GM10248 (cell line): ENCODE measurements around the gene TMEM170B.

Experiments used
- CTCF ChIA-PET: fragments of 300-600 bp; sonication (Branson Sonifier 250); formaldehyde crosslinking; extraction: SDS; loops from one replicate; lab custom pipeline; 2021; ENCODE audit warnings: antibody characterized with exemption; lab: Yijun Ruan, JAX
- POLR2A ChIA-PET: fragments of 350-650 bp; sonication (Branson Sonifier 250); formaldehyde crosslinking; extraction: SDS; loops from one replicate; lab custom pipeline; 2020; ENCODE audit warnings: antibody characterized with exemption; lab: Yijun Ruan, JAX
- DNase-seq: peaks from one replicate; pipeline ENCODE4 v3.0.0; 2012; ENCODE audit errors: extremely low spot score
- TF ChIP-seq, protein P1 (sequence below): IDR thresholded peaks from 2 replicates; pipeline ENCODE4 v1.5.1; 2012; ENCODE audit warnings: mild to moderate bottlenecking, low read depth; ENCODE audit errors: extremely low read depth, missing control alignments, control extremely low read depth

Gene TMEM170B

DNA sequence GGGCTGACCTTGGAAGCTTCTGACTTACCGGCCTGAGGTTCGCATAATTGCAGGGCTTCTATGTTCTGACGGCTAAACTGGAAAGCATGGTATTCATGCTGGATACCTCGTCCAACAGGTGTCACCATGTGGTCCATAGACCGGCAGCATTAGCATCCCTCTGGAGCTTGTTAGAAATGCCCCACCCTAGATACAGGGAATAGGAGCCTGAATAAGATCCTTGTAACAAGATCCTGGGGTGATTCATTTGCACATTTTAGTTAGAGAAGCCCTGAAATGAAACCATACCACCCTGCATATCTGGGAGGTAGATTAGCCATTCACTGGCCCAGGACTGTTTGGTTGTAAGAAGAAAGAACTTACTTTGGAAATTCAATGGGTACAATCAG lies 77.7 kb downstream of the TMEM170B start:
- ChIA-PET CTCF (interaction anchor here (0.9 to 1.7 kb wide), 5 partner anchors 10 to 1023 kb away, joined by 3 to 5 read pairs (median 4); partner anchors contain the start of gene EDN1), POLR2A (no interaction called here)
- DNase-seq, result no peak
- TF ChIP-seq, protein P1, sequence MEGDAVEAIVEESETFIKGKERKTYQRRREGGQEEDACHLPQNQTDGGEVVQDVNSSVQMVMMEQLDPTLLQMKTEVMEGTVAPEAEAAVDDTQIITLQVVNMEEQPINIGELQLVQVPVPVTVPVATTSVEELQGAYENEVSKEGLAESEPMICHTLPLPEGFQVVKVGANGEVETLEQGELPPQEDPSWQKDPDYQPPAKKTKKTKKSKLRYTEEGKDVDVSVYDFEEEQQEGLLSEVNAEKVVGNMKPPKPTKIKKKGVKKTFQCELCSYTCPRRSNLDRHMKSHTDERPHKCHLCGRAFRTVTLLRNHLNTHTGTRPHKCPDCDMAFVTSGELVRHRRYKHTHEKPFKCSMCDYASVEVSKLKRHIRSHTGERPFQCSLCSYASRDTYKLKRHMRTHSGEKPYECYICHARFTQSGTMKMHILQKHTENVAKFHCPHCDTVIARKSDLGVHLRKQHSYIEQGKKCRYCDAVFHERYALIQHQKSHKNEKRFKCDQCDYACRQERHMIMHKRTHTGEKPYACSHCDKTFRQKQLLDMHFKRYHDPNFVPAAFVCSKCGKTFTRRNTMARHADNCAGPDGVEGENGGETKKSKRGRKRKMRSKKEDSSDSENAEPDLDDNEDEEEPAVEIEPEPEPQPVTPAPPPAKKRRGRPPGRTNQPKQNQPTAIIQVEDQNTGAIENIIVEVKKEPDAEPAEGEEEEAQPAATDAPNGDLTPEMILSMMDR, result no peak

DNA sequence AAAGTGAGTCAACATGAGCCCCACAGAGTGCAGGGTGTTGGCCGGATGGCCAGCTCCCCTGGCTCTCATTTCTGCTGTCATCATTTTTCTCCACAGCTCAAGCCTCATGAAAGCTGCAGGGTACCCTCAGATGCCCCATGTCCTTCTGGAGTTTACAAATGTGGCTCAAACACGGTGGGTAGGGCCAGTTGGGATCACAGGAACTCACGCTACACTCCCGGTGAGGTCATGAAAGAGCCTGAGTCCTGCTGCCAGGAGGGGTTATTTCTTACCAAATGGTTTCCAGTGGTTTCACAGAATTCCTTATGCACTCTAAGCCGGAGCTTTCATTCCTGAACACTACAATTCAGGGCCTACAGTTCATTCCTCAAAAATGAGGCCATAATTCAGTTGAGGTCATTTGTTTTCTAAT lies 78.7 kb downstream of the TMEM170B start:
- POLR2A ChIA-PET, result no interaction called here
- CTCF ChIA-PET, result interaction anchor here (0.9 to 1.7 kb wide), 5 partner anchors 9 to 674 kb away, joined by 3 to 5 read pairs (median 3); partner anchors contain the start of gene EDN1
- no peak for DNase-seq
- TF ChIP-seq, protein P1, result no peak

DNA sequence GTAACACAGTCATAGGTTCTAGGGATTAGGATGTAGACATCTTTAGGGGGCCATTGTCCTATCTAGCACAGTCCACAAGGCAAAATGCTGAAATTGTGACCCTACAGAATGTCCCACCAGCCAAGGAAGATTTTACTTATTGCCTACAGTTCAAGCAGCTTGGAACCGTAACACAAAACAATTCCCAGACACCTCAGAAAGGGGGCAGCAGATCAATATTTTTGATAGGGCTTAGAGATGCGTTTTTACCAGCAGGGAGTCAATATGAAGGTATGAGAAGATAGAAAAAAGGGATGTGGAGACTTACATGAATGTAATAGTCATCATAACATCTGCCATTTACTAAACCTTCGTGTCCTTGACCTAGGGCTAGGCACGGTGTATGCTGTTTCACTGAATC lies 81.0 kb downstream of the TMEM170B start:
- TF ChIP-seq, protein P1, result peak; percentile 30
- no peak for DNase-seq
- CTCF ChIA-PET, result interaction anchor here (0.7 to 2.6 kb wide), 6 partner anchors 9 to 672 kb away, joined by 3 to 10 read pairs (median 4); partner anchors contain the start of gene EDN1
- POLR2A ChIA-PET, result no interaction called here

DNA sequence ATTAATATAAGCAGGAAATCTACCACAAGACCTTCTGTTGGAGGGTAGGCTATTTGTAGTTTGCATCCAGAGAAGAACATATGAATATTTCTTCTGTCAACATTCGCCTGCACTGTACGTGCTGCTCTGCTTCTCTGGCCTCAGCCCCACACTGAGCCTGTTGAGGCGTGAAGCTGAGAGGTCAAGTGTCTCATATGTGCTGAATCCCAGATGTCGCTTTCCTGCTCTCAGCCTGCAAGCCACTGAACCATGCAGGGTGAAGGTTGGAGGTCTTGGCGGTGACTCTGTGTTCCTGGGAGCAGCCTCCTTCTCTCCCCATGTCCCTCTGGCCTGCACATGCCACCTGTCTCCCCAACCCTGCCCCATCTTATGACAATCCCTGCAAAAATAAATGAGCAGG lies 83.6 kb downstream of the TMEM170B start:
- POLR2A ChIA-PET, result no interaction called here

DNA sequence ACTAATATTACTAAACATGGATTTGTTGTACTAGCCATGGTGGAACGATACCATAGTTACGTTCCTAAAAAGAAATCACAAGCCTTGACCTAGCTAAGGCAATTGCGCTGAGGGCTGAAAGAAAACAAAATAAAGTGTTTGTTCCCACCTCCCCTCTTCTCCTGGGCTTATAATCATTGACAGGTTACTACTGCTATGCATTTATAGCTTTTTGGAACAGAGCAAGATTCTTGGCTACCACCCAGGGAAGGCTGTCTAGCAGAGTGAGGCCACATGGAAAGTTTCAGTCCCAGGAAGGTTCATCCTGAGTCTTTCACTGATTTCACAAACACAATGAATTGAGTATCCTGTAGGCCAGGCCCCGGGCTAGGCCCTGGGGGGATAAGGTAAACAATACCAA lies 84.6 kb downstream of the TMEM170B start:
- no peak for DNase-seq
- ChIA-PET POLR2A (no interaction called here), CTCF (no interaction called here)
- TF ChIP-seq, protein P1, result no peak

More for the DNA sequence above, 83.6 kb downstream of the TMEM170B start:
- CTCF ChIA-PET, result interaction anchor here (2.0 kb wide), 1 partner anchor 12 kb away, joined by 5 read pairs; no protein-coding TSS in a partner anchor
- TF ChIP-seq, protein P1, result no peak
- DNase-seq, result no peak

DNA sequence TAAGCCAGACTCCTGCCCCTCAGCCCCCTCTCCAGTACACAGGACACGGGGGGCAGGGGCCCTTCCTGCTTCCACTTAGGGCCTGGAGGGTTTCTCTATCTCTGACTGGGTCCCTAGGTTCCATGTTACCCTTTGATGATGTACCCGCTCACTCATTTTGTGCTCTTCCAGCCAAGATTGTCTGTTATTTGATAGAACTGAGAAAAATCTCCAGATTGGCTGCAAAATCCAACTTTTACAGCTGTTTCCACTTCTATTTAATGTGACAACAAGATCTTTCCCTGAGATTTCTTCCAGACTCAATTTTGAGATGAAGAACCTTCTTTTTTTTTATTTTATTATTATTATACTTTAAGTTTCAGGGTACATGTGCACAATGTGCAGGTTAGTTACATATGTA lies 85.7 kb downstream of the TMEM170B start:
- CTCF ChIA-PET, result no interaction called here
- POLR2A ChIA-PET, result no interaction called here
- TF ChIP-seq, protein P1, result no peak
- DNase-seq, result no peak
